Right lobe of liver (tissue), 4 donors: Measurements from ENCODE around the gene ANKS1B.

Experiments
- POLR2A ChIP-seq: fragments of 450-650 bp; IDR thresholded peaks from one replicate; pipeline ENCODE4 v1.6.1; 2017; ENCODE audit warnings: antibody characterized with exemption, mild to moderate bottlenecking
- TF ChIP-seq, protein P1 (sequence below), 4 donors: fragments of 200-600 bp in 3 of 4; fragments of 450-650 bp in 1 of 4; IDR thresholded peaks; one replicate each; pipeline versions ENCODE4 v1.5.1 to v1.8.0; 2016 to 2022; ENCODE audit warnings: antibody characterized with exemption in 4 of 4, mild to moderate bottlenecking in 2 of 4
- donor health status: DM: no; HTN: no; CAD: no.
- donor health status: DM: no; HTN: no; CAD: no.
- donor health status: DM: no; HTN: yes; CAD: no.

DNA sequence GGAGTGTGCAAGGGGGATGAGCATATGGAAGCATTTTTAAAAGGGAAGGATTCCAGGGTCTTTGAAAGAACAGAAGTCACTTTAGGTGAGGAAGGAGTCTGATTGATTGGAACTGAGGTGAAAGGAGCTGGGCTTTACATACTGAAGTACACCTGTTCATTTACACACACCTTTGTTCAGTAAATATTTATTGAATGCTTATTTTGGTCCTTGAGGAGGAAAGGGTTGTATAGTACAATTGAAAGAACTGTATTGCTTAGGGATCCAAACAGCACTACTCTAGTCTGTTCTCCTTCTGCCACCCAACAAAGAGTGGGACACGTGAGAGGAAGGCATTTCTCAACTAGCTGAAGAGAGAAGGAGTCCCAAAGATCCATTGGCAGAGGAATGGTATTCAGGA lies 1275.7 kb downstream of the ANKS1B start:
- TF ChIP-seq, protein P1, sequence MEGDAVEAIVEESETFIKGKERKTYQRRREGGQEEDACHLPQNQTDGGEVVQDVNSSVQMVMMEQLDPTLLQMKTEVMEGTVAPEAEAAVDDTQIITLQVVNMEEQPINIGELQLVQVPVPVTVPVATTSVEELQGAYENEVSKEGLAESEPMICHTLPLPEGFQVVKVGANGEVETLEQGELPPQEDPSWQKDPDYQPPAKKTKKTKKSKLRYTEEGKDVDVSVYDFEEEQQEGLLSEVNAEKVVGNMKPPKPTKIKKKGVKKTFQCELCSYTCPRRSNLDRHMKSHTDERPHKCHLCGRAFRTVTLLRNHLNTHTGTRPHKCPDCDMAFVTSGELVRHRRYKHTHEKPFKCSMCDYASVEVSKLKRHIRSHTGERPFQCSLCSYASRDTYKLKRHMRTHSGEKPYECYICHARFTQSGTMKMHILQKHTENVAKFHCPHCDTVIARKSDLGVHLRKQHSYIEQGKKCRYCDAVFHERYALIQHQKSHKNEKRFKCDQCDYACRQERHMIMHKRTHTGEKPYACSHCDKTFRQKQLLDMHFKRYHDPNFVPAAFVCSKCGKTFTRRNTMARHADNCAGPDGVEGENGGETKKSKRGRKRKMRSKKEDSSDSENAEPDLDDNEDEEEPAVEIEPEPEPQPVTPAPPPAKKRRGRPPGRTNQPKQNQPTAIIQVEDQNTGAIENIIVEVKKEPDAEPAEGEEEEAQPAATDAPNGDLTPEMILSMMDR (IDR thresholded peaks at IDR 0.05): no peak
- no peak for TF ChIP-seq POLR2A
